Uterus (tissue), 2 donors: ENCODE data around the gene TUBB8B.
"Not testable (repeated sequence)": the region's sequence is repeated elsewhere in the genome, so short reads cannot be mapped to it uniquely, and the experiment has no call there.

Source experiments
- POLR2A ChIP-seq, 2 donors: fragments of 450-650 bp; IDR thresholded peaks; one replicate each; pipeline ENCODE4 v1.6.1; 2016; ENCODE audit warnings: antibody characterized with exemption in 2 of 2, mild to moderate bottlenecking in 1 of 2, moderate library complexity in 1 of 2
- TF ChIP-seq, protein P1 (sequence below), 4 experiments: fragments of 200-600 bp in 2 of 4; fragments of 450-650 bp in 2 of 4; sonication (generic) in 2 of 4; IDR thresholded peaks; one replicate each; pipeline ENCODE4 v1.5.1; 2016 to 2019; ENCODE audit warnings: antibody characterized with exemption in 4 of 4, mild to moderate bottlenecking in 2 of 4, moderate library complexity in 1 of 4

- TF ChIP-seq POLR2A (IDR thresholded peaks at IDR 0.05), result not testable (repeated sequence)
- TF ChIP-seq, protein P1, sequence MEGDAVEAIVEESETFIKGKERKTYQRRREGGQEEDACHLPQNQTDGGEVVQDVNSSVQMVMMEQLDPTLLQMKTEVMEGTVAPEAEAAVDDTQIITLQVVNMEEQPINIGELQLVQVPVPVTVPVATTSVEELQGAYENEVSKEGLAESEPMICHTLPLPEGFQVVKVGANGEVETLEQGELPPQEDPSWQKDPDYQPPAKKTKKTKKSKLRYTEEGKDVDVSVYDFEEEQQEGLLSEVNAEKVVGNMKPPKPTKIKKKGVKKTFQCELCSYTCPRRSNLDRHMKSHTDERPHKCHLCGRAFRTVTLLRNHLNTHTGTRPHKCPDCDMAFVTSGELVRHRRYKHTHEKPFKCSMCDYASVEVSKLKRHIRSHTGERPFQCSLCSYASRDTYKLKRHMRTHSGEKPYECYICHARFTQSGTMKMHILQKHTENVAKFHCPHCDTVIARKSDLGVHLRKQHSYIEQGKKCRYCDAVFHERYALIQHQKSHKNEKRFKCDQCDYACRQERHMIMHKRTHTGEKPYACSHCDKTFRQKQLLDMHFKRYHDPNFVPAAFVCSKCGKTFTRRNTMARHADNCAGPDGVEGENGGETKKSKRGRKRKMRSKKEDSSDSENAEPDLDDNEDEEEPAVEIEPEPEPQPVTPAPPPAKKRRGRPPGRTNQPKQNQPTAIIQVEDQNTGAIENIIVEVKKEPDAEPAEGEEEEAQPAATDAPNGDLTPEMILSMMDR (IDR thresholded peaks at IDR 0.05), result not testable (repeated sequence)
Observed at GRCh38 chr18:11383-12274, 37.8 kb downstream of the TUBB8B start.
